ENCODE results near the gene SKAP2. TPM values are rescaled to one million over a fixed set of nuclear protein-coding genes. Genes with fewer than 3 reads are reported as not detected.

Gene SKAP2
- total and polyA plus RNA-seq, 2 donors (not counting 1 experiment from before 2014, with no cell fraction given) = 17.5 to 25.9 TPM

DNA sequence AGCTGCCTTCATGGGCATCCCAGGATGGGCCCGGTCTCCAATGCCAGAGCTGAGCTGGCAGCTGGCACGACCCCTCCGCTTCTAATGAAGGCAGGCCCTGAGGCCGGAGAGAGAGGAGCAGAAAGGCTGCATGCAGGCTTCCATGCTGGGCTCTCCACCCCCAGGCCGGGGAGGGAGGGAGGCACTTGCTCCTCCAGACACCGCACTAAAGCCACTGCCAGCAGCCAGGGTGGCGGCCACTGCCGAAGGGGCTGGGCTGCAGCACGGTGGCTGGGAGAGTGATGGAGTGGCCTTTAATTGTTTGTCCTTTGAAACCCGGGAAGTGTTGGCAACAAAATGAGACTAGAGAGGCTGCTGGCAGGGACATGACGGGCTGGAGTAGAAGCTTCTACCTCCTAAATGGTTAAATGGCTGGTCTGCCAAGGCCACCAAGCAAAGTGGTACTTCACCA, 236.5 kb downstream of the SKAP2 start:
- no peak overlapping the region for H3K27ac ChIP-seq (ENCODE audit: insufficient read depth, low read length)
- no peak overlapping the region for H3K4me2 ChIP-seq (ENCODE audit: extremely low read depth, insufficient read depth, low read length)
- no peaks in the 10 kb centered on the region for H4K20me1 ChIP-seq (ENCODE audit: control insufficient read depth, extremely low read depth, insufficient read depth, low read length)
- no peaks in the 10 kb centered on the region for H3K4me1 ChIP-seq (ENCODE audit: control insufficient read depth, extremely low read depth, insufficient read depth, low read length)
- H3K27me3 ChIP-seq (ENCODE audit: control insufficient read depth, insufficient read depth, low read length) = no peaks in the 10 kb centered on the region
- no peak overlapping the region for H2AFZ ChIP-seq (ENCODE audit: low read length)
- H3K9me3 ChIP-seq (ENCODE audit: control insufficient read depth, insufficient read depth, low read depth, low read length) = no peaks in the 10 kb centered on the region
- TF ChIP-seq, protein P1, sequence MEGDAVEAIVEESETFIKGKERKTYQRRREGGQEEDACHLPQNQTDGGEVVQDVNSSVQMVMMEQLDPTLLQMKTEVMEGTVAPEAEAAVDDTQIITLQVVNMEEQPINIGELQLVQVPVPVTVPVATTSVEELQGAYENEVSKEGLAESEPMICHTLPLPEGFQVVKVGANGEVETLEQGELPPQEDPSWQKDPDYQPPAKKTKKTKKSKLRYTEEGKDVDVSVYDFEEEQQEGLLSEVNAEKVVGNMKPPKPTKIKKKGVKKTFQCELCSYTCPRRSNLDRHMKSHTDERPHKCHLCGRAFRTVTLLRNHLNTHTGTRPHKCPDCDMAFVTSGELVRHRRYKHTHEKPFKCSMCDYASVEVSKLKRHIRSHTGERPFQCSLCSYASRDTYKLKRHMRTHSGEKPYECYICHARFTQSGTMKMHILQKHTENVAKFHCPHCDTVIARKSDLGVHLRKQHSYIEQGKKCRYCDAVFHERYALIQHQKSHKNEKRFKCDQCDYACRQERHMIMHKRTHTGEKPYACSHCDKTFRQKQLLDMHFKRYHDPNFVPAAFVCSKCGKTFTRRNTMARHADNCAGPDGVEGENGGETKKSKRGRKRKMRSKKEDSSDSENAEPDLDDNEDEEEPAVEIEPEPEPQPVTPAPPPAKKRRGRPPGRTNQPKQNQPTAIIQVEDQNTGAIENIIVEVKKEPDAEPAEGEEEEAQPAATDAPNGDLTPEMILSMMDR (conservative IDR thresholded peaks at IDR 0.05 in 1 of 2, IDR thresholded peaks at IDR 0.05 in 1 of 2; ENCODE audit: low read depth in 1 of 2, low read length in 2 of 2) = no peak
- TF ChIP-seq EZH2 (IDR thresholded peaks at IDR 0.05; ENCODE audit: low read length, missing control alignments) = no peak
- no peak overlapping the region for H3K4me3 ChIP-seq (replicated peaks in 1 of 4; ENCODE audit: control extremely low read depth in 1 of 4, insufficient read depth in 1 of 4, low read depth in 3 of 4, low read length in 4 of 4)
- H3K36me3 ChIP-seq (ENCODE audit: control insufficient read depth, insufficient read depth, low read length) = no peaks in the 10 kb centered on the region
- DNase-seq (ENCODE audit: low read depth in 2 of 2) = no peak
- H3K9ac ChIP-seq (ENCODE audit: insufficient read depth, low read length) = no peak overlapping the region
- no peaks in the 10 kb centered on the region for H3K79me2 ChIP-seq (ENCODE audit: control insufficient read depth, insufficient read depth, low read length)

DNA sequence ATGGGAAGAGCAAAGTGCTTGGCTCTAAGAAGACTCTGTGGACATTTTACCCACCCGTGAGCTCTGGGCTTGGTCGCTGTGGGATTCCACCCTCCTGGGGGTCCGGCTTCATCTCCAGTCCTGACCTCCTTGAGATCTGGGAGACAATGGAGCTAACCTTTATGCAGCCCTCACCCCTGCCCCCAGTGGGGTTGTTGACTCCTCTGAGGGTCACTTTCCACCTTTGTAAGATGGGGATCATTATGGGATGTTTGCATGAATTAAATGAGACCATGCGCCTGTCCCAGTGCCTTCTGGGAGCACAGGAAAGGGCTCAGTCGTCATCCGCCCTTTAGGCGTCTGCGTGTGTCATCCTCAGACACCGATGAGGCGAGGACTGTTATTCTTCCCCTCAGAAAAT, 237.2 kb downstream of the SKAP2 start:
- TF ChIP-seq EZH2 (IDR thresholded peaks at IDR 0.05; ENCODE audit: low read length, missing control alignments) = no peak
- TF ChIP-seq, protein P1 (conservative IDR thresholded peaks at IDR 0.05 in 1 of 2, IDR thresholded peaks at IDR 0.05 in 1 of 2; ENCODE audit: low read depth in 1 of 2, low read length in 2 of 2) = no peak
- H4K20me1 ChIP-seq (ENCODE audit: control insufficient read depth, extremely low read depth, insufficient read depth, low read length) = no peaks in the 10 kb centered on the region
- H3K27me3 ChIP-seq (ENCODE audit: control insufficient read depth, insufficient read depth, low read length) = no peaks in the 10 kb centered on the region
- H3K4me3 ChIP-seq (replicated peaks in 1 of 4; ENCODE audit: control extremely low read depth in 1 of 4, insufficient read depth in 1 of 4, low read depth in 3 of 4, low read length in 4 of 4) = no peak overlapping the region
- DNase-seq (ENCODE audit: low read depth in 2 of 2) = no peak
- H3K79me2 ChIP-seq (ENCODE audit: control insufficient read depth, insufficient read depth, low read length) = no peaks in the 10 kb centered on the region
- H3K9me3 ChIP-seq (ENCODE audit: control insufficient read depth, insufficient read depth, low read depth, low read length) = no peaks in the 10 kb centered on the region
- no peaks in the 10 kb centered on the region for H3K36me3 ChIP-seq (ENCODE audit: control insufficient read depth, insufficient read depth, low read length)
- H3K4me2 ChIP-seq (ENCODE audit: extremely low read depth, insufficient read depth, low read length) = no peak overlapping the region
- no peak overlapping the region for H3K27ac ChIP-seq (ENCODE audit: insufficient read depth, low read length)
- H3K9ac ChIP-seq (ENCODE audit: insufficient read depth, low read length) = no peak overlapping the region
- H2AFZ ChIP-seq (ENCODE audit: low read length) = no peak overlapping the region
- no peaks in the 10 kb centered on the region for H3K4me1 ChIP-seq (ENCODE audit: control insufficient read depth, extremely low read depth, insufficient read depth, low read length)

DNA sequence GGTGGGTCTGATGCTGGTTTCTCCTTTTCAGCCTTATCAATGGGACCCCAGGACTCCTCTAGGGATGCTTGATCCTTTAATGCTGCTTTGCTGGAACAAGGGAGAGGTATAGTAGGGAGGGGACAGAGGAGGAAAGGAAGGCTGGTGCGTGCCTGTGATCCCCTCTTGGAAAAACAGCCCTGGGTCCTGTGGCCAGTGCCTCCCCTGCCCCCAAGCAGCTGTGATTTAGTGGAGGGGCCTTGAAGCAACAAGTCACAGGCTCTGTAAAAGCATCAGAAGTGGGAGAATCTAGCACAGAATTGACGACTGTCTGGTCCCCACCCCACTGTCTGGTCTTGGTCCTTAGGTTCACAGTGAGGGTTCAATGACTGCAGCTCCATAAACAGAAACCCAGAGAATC, 237.7 kb downstream of the SKAP2 start:
- H3K36me3 ChIP-seq (ENCODE audit: control insufficient read depth, insufficient read depth, low read length) = no peaks in the 10 kb centered on the region
- DNase-seq (ENCODE audit: low read depth in 2 of 2) = no peak
- TF ChIP-seq, protein P1 (conservative IDR thresholded peaks at IDR 0.05 in 1 of 2, IDR thresholded peaks at IDR 0.05 in 1 of 2; ENCODE audit: low read depth in 1 of 2, low read length in 2 of 2) = no peak
- TF ChIP-seq EZH2 (IDR thresholded peaks at IDR 0.05; ENCODE audit: low read length, missing control alignments) = no peak
- H3K9ac ChIP-seq (ENCODE audit: insufficient read depth, low read length) = no peak overlapping the region
- no peaks in the 10 kb centered on the region for H3K9me3 ChIP-seq (ENCODE audit: control insufficient read depth, insufficient read depth, low read depth, low read length)
- no peaks in the 10 kb centered on the region for H3K4me1 ChIP-seq (ENCODE audit: control insufficient read depth, extremely low read depth, insufficient read depth, low read length)
- no peak overlapping the region for H3K4me2 ChIP-seq (ENCODE audit: extremely low read depth, insufficient read depth, low read length)
- H4K20me1 ChIP-seq (ENCODE audit: control insufficient read depth, extremely low read depth, insufficient read depth, low read length) = no peaks in the 10 kb centered on the region
- no peak overlapping the region for H3K27ac ChIP-seq (ENCODE audit: insufficient read depth, low read length)
- no peaks in the 10 kb centered on the region for H3K27me3 ChIP-seq (ENCODE audit: control insufficient read depth, insufficient read depth, low read length)
- no peak overlapping the region for H2AFZ ChIP-seq (ENCODE audit: low read length)
- no peak overlapping the region for H3K4me3 ChIP-seq (replicated peaks in 1 of 4; ENCODE audit: control extremely low read depth in 1 of 4, insufficient read depth in 1 of 4, low read depth in 3 of 4, low read length in 4 of 4)
- H3K79me2 ChIP-seq (ENCODE audit: control insufficient read depth, insufficient read depth, low read length) = no peaks in the 10 kb centered on the region

Data from fibroblast of lung (primary cell).